Measurements from ENCODE around the gene PIGT. TPM values are rescaled to one million over a fixed set of nuclear protein-coding genes. Genes with fewer than 3 reads are reported as not detected.

The PIGT gene
- total RNA-seq, 1 experiment from 2014 or later = 73.9 TPM

DNA sequence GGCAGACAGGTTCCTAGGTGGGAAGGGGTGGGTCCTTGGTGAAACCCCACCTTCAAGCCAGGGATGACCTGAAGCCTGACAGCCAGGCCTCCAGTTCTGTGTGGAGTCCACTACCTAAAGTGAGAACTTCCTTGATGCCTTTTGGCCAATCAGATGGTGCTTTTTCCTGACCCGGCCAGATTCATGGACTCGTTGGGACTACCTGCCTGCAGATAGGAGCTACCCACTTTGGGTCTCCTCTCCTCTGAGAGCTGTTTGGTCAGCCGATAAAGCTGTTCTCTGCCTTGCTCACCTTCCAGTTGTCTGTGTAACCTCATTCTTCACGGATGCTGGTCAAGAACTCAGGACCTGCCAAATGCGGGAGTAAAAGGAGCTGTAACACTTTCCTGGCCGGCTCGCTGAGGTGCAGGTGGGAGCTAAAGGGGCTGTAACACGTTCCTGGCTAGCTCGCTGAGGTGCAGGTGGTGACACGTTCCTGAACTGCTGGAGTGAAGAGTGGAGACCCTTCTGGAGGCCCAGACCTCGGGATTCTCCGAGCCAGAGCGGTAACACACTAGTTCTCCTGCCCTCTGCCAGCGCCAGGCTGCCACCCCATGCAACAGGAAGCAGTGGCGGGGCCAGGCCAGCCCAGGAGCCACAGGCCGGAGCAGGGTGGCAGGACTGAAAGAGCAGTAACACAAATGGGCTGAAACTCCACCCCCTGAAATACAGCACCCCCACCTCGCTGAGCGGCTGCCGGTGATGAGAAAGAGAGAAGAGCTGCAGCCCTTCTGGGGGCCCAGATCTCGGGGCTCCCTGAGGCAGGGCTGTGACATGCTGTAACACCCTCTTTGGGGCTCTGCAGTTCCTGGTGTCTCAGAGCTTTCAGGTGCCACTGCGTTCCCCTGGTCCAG, 21.5 kb upstream of the PIGT start:
- H2BK15ac ChIP-seq (ENCODE audit: low read depth, low read length) = no peak overlapping the region
- H2AFZ ChIP-seq (ENCODE audit: low read length) = no peak overlapping the region
- no peaks in the 10 kb centered on the region for H3K23me2 ChIP-seq (ENCODE audit: insufficient read length, low read depth, low read length, poor library complexity, severe bottlenecking)
- no peak overlapping the region for H3K4me2 ChIP-seq (ENCODE audit: insufficient read depth, insufficient read length, low read length)
- H3K9ac ChIP-seq (ENCODE audit: extremely low read depth, insufficient read length, low read length) = no peak overlapping the region
- no peak overlapping the region for H3K18ac ChIP-seq (ENCODE audit: insufficient read length, low read depth, low read length)
- H3K79me1 ChIP-seq (ENCODE audit: insufficient read depth, low read depth, low read length, poor library complexity, severe bottlenecking) = no peaks in the 10 kb centered on the region
- H3K27ac Mint-ChIP-seq = no peak overlapping the region
- H3K4ac ChIP-seq (ENCODE audit: low read depth, low read length) = no peak overlapping the region
- no peak overlapping the region for H4K5ac ChIP-seq (ENCODE audit: insufficient read length, low read depth, low read length)
- H3K4me3 Mint-ChIP-seq = no peak overlapping the region
- H3K27me3 ChIP-seq (ENCODE audit: insufficient read depth, low read length) = no peaks in the 10 kb centered on the region
- H3K27ac ChIP-seq (ENCODE audit: insufficient read length, low read depth, low read length) = no peak overlapping the region
- peaks cover 8 to 9% of the 10 kb centered on the region in 2 experiments for H3K9me3 Mint-ChIP-seq
- H3K23ac ChIP-seq (ENCODE audit: insufficient read length, low read depth, low read length) = no peak overlapping the region
- H4K91ac ChIP-seq (ENCODE audit: insufficient read length, low read depth, low read length) = no peak overlapping the region
- H2BK20ac ChIP-seq (ENCODE audit: low read depth, low read length, poor library complexity, severe bottlenecking) = no peak overlapping the region
- H4K8ac ChIP-seq (replicated peaks; ENCODE audit: insufficient read length, low read depth, low read length) = no peak overlapping the region
- H2BK12ac ChIP-seq (ENCODE audit: insufficient read length, low read depth, low read length) = no peak overlapping the region
- no peaks in the 10 kb centered on the region for H4K20me1 ChIP-seq (ENCODE audit: control insufficient read depth, insufficient read depth, insufficient read length)
- H3K4me1 ChIP-seq (ENCODE audit: insufficient read depth, low read length) = no peaks in the 10 kb centered on the region
- H3T11ph ChIP-seq (ENCODE audit: low read length) = no peak overlapping the region
- no peak overlapping the region for H2BK120ac ChIP-seq (ENCODE audit: low read depth, low read length, poor library complexity, severe bottlenecking)
- H3K36me3 Mint-ChIP-seq (ENCODE audit: insufficient read depth in 1 of 3, low read depth in 3 of 3) = peaks cover 0 to 3% (median 2%) of the 10 kb centered on the region in 3 experiments; a peak in 2 of 7 replicates
- no peaks in the 10 kb centered on the region for H3K4me1 Mint-ChIP-seq
- H3K56ac ChIP-seq (ENCODE audit: insufficient read length, low read depth, low read length) = no peak overlapping the region
- no peaks in the 10 kb centered on the region for H3K79me2 ChIP-seq (ENCODE audit: insufficient read depth, low read length)
- no peaks in the 10 kb centered on the region for H3K9me3 ChIP-seq (ENCODE audit: control insufficient read depth, low read depth, low read length)
- DNase-seq = no peak
- H3K27me3 Mint-ChIP-seq (ENCODE audit: low read depth) = no peaks in the 10 kb centered on the region; the same call in none of the 2 replicates
- no peak overlapping the region for H2BK5ac ChIP-seq (ENCODE audit: insufficient read length, low read length)
- WGBS (ENCODE audit: extremely low coverage, insufficient read length, low lambda C conversion rate) = no CpG with 5 or more reads among the region's 21 CpGs
- TF ChIP-seq, protein P1, sequence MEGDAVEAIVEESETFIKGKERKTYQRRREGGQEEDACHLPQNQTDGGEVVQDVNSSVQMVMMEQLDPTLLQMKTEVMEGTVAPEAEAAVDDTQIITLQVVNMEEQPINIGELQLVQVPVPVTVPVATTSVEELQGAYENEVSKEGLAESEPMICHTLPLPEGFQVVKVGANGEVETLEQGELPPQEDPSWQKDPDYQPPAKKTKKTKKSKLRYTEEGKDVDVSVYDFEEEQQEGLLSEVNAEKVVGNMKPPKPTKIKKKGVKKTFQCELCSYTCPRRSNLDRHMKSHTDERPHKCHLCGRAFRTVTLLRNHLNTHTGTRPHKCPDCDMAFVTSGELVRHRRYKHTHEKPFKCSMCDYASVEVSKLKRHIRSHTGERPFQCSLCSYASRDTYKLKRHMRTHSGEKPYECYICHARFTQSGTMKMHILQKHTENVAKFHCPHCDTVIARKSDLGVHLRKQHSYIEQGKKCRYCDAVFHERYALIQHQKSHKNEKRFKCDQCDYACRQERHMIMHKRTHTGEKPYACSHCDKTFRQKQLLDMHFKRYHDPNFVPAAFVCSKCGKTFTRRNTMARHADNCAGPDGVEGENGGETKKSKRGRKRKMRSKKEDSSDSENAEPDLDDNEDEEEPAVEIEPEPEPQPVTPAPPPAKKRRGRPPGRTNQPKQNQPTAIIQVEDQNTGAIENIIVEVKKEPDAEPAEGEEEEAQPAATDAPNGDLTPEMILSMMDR (conservative IDR thresholded peaks at IDR 0.05) = no peak
- no peak overlapping the region for H2AK5ac ChIP-seq (ENCODE audit: insufficient read length, low read length)
- no peak overlapping the region for H3K14ac ChIP-seq (ENCODE audit: insufficient read depth, low read length)

Measured in H9 (cell line).